Kidney epithelial cell (primary cell): ENCODE results near the gene GRAMD2B. TPM values are rescaled to one million over a fixed set of nuclear protein-coding genes. Genes with fewer than 3 reads are reported as not detected.
"Not testable (repeated sequence)": the region's sequence is repeated elsewhere in the genome, so short reads cannot be mapped to it uniquely, and the experiment has no call there.

Experiments
- DNase-seq: peaks from one replicate; pipeline ENCODE4 v3.0.0-alpha.2; 2010; ENCODE audit warnings: low read depth
- H3K27me3 ChIP-seq: 2 replicates; pipeline ENCODE4 v1.6.0; 2011; ENCODE audit warnings: low read length; ENCODE audit not compliant: control insufficient read depth, insufficient read depth
- H3K36me3 ChIP-seq: 2 replicates; pipeline ENCODE4 v1.5.1; 2011; ENCODE audit warnings: low read length; ENCODE audit not compliant: control insufficient read depth, insufficient read depth
- H3K4me3 ChIP-seq: 2 replicates; pipeline ENCODE4 v1.5.1; 2011; ENCODE audit warnings: low read depth, mild to moderate bottlenecking, control low read depth, low read length
- total RNA-seq: library from RNA; depleted of rRNA; stranded (reverse); fragments of >200 nt; gene quantifications from 2 replicates; pipeline ENCODE4 v1.2.3, GENCODE V29; 2015
- TF ChIP-seq, protein P1 (sequence below): IDR thresholded peaks from 2 replicates; pipeline ENCODE4 v1.5.1; 2011; ENCODE audit warnings: mild to moderate bottlenecking, moderate library complexity, low read length, control low read depth, inconsistent platforms; ENCODE audit not compliant: insufficient read depth, poor library complexity, severe bottlenecking

Gene GRAMD2B
- total RNA-seq, 1 donor from 2014 or later: 36.9 TPM

DNA sequence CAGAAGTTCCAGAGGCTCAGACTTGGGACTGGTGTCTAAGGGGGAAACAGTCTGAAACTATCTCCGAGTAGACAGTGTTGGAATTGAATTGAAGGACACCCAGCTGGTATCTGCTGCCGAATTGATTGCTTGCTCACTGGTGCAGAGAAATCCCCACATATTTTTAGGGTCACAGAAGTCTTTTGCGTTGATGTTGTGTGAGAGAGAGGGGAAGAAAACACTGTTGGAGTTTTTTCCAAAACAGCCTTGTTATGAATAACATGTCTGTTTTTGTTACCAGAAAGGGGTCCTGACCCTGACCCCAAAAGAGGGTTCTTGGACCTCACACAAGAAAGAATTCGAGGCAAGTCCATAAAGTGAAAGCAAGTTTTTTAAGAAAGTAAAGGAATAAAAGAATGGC is 90.5 kb downstream of the GRAMD2B start:
- Histone ChIP-seq H3K27me3 (no peaks in the 10 kb centered on the region), H3K4me3 (no peak overlapping the region), H3K36me3 (no peaks in the 10 kb centered on the region)
- TF ChIP-seq, protein P1, sequence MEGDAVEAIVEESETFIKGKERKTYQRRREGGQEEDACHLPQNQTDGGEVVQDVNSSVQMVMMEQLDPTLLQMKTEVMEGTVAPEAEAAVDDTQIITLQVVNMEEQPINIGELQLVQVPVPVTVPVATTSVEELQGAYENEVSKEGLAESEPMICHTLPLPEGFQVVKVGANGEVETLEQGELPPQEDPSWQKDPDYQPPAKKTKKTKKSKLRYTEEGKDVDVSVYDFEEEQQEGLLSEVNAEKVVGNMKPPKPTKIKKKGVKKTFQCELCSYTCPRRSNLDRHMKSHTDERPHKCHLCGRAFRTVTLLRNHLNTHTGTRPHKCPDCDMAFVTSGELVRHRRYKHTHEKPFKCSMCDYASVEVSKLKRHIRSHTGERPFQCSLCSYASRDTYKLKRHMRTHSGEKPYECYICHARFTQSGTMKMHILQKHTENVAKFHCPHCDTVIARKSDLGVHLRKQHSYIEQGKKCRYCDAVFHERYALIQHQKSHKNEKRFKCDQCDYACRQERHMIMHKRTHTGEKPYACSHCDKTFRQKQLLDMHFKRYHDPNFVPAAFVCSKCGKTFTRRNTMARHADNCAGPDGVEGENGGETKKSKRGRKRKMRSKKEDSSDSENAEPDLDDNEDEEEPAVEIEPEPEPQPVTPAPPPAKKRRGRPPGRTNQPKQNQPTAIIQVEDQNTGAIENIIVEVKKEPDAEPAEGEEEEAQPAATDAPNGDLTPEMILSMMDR: no peak
- no peak for DNase-seq

DNA sequence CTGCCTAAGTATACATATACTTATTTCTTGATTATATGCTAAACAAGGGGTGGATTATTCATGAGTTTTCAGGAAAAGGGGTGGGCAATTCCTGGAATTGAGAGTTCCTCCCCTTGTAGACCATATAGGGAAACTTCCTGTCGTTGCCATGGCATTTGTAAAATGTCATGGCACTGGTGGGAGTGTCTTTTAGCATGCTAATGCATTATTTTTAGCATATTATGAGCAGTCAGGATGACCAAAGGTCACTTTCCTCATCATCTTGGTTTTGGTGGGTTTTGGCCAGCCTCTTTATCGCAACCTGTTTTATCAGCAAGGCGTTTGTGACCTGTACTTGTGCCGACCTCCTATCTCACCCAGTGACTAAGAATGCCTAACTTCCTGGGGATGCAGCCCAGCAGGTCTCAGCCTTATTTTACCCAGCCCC is 90.9 kb downstream of the GRAMD2B start:
- TF ChIP-seq, protein P1: no peak
- Histone ChIP-seq H3K36me3 (no peaks in the 10 kb centered on the region), H3K27me3 (no peaks in the 10 kb centered on the region), H3K4me3 (no peak overlapping the region)
- no peak for DNase-seq

DNA sequence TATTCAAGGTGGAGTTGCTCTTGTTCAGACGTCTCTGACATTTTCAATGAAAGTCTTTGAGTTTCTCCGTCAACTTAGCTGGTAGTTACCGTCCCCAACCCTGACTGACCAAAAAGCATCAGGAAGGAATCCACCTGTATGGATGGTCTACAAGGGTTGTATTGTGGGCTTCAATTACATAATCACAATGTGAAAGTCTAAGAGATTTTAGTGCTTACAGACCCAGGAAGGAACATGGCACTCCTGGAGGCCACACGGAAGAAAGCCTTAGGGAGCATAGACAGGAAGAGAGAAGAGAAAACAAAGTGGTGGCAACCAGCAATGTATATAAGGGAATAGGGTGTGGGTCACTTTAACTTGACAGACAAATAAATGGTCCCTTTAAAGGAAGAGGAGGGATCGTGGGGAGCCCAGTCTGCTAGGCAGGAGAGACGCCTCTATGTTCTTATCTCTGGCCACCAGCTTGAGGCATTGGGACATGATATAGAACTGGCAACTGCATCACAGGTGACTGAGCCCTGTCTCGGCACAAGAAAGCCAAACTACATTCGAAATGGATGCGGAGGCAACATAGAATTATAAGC is 91.4 kb downstream of the GRAMD2B start:
- no peak for DNase-seq
- Histone ChIP-seq H3K36me3 (no peaks in the 10 kb centered on the region), H3K27me3 (no peaks in the 10 kb centered on the region), H3K4me3 (no peak overlapping the region)
- TF ChIP-seq, protein P1: no peak

DNA sequence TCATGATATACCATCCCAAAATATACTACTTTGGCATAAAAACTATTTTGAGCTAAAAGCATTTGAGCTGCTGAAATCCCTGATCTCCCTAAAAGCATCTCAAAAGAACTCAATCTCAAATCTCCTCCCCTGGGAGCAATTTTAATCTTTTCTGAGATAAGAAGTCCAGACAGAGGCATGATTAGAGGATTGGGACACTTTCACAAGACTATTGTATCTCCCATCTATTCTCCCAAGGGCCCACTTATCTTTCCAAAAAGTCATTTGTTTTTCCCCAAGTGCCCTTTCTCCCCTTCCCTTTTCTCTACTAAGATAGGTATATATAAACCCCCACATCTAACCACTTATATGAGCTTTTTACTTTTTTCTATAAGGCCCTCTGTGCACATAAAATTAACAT is 92.1 kb downstream of the GRAMD2B start:
- H3K27me3 ChIP-seq: no peaks in the 10 kb centered on the region
- DNase-seq: no peak
- H3K4me3 ChIP-seq: no peak overlapping the region
- TF ChIP-seq, protein P1: no peak
- H3K36me3 ChIP-seq: no peaks in the 10 kb centered on the region

DNA sequence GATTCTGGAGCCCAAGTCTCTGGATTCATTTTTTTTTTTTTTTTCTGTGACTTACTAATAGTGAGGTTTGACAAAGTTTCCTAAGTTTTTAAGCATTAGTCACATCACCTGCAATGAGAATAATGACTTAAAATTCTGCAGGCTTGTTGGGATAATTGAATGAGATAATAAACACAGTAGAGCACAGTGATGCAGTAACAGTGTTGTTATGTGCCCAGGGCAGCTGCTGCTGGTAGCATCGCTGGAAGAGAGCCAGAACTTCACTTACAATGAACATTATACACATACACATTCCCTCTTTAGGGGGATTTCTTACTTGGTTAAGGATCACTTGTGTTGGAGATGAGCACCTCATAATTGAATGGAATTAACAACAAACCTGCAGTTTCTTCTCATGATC is 92.9 kb downstream of the GRAMD2B start:
- TF ChIP-seq, protein P1: no peak
- no peak for DNase-seq
- Histone ChIP-seq H3K27me3 (no peaks in the 10 kb centered on the region), H3K4me3 (no peak overlapping the region), H3K36me3 (no peaks in the 10 kb centered on the region)

DNA sequence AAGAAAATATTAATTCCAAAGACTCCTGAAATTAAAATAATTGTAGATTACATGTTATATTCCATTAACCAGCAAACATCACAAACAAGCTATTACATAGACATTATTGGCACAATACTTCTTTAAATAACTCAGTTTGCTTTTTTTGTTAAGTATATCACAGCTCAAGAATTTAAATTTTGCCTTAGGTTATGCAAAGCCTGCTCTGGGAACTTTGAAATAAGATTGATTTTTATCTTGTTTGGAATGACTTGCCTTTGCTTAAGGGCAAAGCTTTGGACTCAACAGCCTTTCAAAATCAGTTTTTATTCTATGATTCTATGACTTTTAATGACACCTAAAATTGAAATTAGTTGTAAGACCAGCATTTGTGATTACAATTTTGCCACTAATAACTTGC is 93.6 kb downstream of the GRAMD2B start:
- Histone ChIP-seq H3K4me3 (no peak overlapping the region), H3K27me3 (no peaks in the 10 kb centered on the region), H3K36me3 (no peaks in the 10 kb centered on the region)
- no peak for DNase-seq
- TF ChIP-seq, protein P1: no peak

DNA sequence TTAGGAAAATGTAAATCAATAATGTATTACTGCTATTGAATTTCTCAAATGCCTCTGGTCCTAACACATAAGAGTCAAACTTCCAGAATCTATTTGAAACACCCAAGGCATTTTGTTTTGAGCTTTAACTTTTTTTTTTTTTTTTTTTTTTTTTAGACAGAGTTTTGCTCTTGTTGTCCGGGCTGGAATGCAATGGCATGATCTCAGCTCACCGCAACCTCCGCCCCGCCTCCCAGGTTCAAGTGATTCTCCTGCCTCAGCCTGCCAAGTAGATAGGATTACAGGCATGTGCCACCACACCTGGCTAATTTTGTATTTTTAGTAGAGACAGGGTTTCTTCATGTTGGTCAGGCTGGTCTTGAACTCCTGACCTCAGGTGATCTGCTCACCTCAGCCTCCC is 96.0 kb downstream of the GRAMD2B start:
- H3K36me3 ChIP-seq, H3K27me3 ChIP-seq, H3K4me3 ChIP-seq, DNase-seq: not testable (repeated sequence)
